Stomach (tissue), 4 donors: Measurements from ENCODE around the gene COX4I1.

Source experiments
- CTCF ChIP-seq, 7 experiments: fragments of 450-650 bp in 4 of 7; fragments of 200-600 bp in 3 of 7; sonication (generic) in 3 of 7; IDR thresholded peaks; one replicate each; pipeline ENCODE4 v1.5.1; 2016 to 2019; ENCODE audit warnings: antibody characterized with exemption in 7 of 7, control low read depth in 2 of 7, mild to moderate bottlenecking in 1 of 7
- POLR2AphosphoS5 ChIP-seq, 3 donors: sonication (generic); formaldehyde crosslinking; IDR thresholded peaks; one replicate each; pipeline ENCODE4 v1.6.1; 2016; ENCODE audit warnings: antibody characterized with exemption in 3 of 3

- TF ChIP-seq CTCF (IDR thresholded peaks at IDR 0.05) = no peak
- no peak for TF ChIP-seq POLR2AphosphoS5 (IDR thresholded peaks at IDR 0.05)
These were observed 49.7 kb upstream of the COX4I1 start for GRCh38 chr16:85749771-85750145.
